ENCODE data around the gene F8. TPM values are rescaled to one million over a fixed set of nuclear protein-coding genes. Genes with fewer than 3 reads are reported as not detected.
A peak's percentile ranks its signal among the peaks of the same experiment; 100 is the strongest.

Gene F8
- total and polyA plus RNA-seq, 9 of the 15 experiments (the other 6 are each of a cell fraction or from before 2014, with no cell fraction given) = 0.41 to 3.8 (median 0.91) TPM

DNA sequence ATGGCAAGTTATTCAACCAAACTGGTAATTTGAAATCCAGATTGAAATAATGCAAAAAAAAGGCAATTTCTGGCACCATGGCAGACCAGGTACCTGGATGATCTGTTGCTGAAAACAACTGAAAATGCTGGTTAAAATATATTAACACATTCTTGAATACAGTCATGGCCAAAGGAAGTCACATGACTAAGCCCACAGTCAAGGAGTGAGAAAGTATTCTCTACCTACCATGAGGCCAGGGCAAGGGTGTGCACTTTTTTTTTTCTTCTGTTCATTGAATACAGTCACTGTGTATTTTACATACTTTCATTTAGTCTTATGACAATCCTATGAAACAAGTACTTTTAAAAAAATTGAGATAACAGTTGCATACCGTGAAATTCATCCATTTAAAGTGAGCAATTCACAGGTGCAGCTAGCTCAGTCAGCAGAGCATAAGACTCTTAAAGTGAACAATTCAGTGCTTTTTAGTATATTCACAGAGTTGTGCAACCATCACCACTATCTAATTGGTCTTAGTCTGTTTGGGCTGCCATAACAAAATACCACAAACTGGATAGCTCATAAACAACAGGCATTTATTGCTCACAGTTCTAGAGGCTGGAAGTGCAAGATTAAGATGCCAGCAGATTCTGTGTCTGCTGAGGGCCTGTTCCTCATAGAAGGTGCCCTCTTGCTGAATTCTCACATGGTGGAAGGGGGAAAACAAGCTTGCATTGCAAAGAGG lies 212.4 kb downstream of the F8 start (continued):
- TF ChIP-seq, protein P1, sequence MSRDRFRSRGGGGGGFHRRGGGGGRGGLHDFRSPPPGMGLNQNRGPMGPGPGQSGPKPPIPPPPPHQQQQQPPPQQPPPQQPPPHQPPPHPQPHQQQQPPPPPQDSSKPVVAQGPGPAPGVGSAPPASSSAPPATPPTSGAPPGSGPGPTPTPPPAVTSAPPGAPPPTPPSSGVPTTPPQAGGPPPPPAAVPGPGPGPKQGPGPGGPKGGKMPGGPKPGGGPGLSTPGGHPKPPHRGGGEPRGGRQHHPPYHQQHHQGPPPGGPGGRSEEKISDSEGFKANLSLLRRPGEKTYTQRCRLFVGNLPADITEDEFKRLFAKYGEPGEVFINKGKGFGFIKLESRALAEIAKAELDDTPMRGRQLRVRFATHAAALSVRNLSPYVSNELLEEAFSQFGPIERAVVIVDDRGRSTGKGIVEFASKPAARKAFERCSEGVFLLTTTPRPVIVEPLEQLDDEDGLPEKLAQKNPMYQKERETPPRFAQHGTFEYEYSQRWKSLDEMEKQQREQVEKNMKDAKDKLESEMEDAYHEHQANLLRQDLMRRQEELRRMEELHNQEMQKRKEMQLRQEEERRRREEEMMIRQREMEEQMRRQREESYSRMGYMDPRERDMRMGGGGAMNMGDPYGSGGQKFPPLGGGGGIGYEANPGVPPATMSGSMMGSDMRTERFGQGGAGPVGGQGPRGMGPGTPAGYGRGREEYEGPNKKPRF (IDR thresholded peaks at IDR 0.05; ENCODE audit: low read depth, low read length) = no peak
- TF ChIP-seq ZNF184 (CRISPR knock-in tag; IDR thresholded peaks at IDR 0.05) (no peak), MTA3 (IDR thresholded peaks at IDR 0.05; ENCODE audit: borderline replicate concordance) (no peak), GATAD2B (IDR thresholded peaks at IDR 0.05; ENCODE audit: borderline replicate concordance) (no peak), CEBPG (CRISPR knock-in tag; IDR thresholded peaks at IDR 0.05) (peak; percentile 14; the same call in 1 of the 2 replicates), CEBPG (tag; conservative IDR thresholded peaks at IDR 0.05 in 1 of 2, IDR thresholded peaks at IDR 0.05 in 1 of 2) (peak in 1 of 2 experiments; percentile 53; a peak in 1 of 4 replicates), ZNF197 (CRISPR knock-in tag; IDR thresholded peaks at IDR 0.05; ENCODE audit: low read depth) (no peak), CBFA2T3 (IDR thresholded peaks at IDR 0.05) (0 out of 2 replicates have a peak, but pooled peaks have one; percentile 4), ZNF175 (CRISPR knock-in tag; IDR thresholded peaks at IDR 0.05; ENCODE audit: low read depth) (no peak), RAD51 (IDR thresholded peaks at IDR 0.05; ENCODE audit: borderline replicate concordance, low read depth) (peak; percentile 73), RAD21 (CRISPR knock-in tag; conservative IDR thresholded peaks at IDR 0.05 in 1 of 2, IDR thresholded peaks at IDR 0.05 in 1 of 2) (no peak), DIDO1 (tag; IDR thresholded peaks at IDR 0.05; ENCODE audit: low read depth) (no peak), ZNF140 (CRISPR knock-in tag; IDR thresholded peaks at IDR 0.05) (no peak), HDGF (IDR thresholded peaks at IDR 0.05) (no peak), MYC (IDR thresholded peaks at IDR 0.05; ENCODE audit: low read depth, low read length) (no peak), MYC (CRISPR knock-in tag; IDR thresholded peaks at IDR 0.05; ENCODE audit: borderline replicate concordance, low read depth) (no peak), TFE3 (CRISPR knock-in tag; IDR thresholded peaks at IDR 0.05) (peak; percentile 91), RBM22 (IDR thresholded peaks at IDR 0.05; ENCODE audit: low read depth, low read length, poor library complexity, severe bottlenecking) (no peak), HCFC1 (IDR thresholded peaks at IDR 0.05; ENCODE audit: low read depth, low read length) (no peak), ZNF717 (CRISPR knock-in tag; IDR thresholded peaks at IDR 0.05) (no peak), CBX1 (IDR thresholded peaks at IDR 0.05; ENCODE audit: low read depth) (no peak), ZNF584 (CRISPR knock-in tag; IDR thresholded peaks at IDR 0.05; ENCODE audit: low read depth) (no peak)
- TF ChIP-seq, protein P2, sequence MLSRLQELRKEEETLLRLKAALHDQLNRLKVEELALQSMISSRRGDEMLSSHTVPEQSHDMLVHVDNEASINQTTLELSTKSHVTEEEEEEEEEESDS (CRISPR knock-in tag; IDR thresholded peaks at IDR 0.05) = no peak
- TF ChIP-seq, protein P3, sequence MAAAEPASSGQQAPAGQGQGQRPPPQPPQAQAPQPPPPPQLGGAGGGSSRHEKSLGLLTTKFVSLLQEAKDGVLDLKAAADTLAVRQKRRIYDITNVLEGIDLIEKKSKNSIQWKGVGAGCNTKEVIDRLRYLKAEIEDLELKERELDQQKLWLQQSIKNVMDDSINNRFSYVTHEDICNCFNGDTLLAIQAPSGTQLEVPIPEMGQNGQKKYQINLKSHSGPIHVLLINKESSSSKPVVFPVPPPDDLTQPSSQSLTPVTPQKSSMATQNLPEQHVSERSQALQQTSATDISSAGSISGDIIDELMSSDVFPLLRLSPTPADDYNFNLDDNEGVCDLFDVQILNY (CRISPR knock-in tag; IDR thresholded peaks at IDR 0.05) = no peak

Measured in K562 (cell line).